Activated CD4-positive, CD25-positive, alpha-beta regulatory T cell treated with anti-CD3 and anti-CD28 coated beads, Interleukin-2, amount 50 U/mL, for 72 hours (primary cell): Measurements from ENCODE around the gene GOLT1B.
"Not testable (repeated sequence)": the region's sequence is repeated elsewhere in the genome, so short reads cannot be mapped to it uniquely, and the experiment has no call there.

Experiments
- DNase-seq: peaks from one replicate; pipeline ENCODE4 v3.0.0; 2021

The GOLT1B gene, protein sequence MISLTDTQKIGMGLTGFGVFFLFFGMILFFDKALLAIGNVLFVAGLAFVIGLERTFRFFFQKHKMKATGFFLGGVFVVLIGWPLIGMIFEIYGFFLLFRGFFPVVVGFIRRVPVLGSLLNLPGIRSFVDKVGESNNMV

DNA sequence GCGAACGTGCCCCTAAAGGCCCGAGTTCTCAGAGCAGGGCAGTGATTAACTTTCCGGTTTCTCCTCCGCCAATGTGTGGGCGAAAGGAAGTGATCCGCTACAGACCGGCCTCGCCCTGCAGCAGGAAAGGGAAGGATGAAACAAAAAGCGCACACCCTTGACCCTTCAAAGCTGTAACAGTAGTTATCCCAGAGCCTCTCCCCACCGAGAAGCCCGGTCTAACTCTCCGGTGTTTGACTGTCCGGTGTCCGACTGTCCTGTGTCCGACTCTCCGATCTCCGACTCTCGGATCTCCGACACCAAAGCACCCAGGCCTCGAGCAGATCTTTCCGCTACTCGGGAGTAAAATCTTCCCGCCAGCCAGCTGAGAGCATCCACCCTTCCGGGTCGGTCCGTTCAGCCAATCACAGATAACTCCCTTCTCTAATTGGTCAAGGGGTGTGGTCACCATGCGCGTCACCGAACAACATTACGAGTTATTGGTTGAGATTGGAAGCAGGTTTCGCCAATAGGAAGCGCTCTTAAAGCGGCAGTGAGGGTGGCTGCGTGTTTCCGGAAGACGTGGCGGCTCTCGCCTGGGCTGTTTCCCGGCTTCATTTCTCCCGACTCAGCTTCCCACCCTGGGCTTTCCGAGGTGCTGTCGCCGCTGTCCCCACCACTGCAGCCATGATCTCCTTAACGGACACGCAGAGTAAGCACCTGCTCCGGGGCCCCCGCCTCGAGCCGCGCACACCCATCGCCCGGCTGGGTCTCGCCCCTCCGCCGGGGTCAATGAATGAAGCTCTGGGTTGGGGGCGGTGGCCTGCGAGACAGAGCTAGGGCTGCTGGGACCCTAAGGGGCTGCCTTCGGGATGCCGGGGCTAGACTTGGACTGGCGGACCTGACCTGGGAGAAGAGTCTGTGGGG, at the start of gene GOLT1B, which contains the start of gene RECQL:
TSS of gene GOLT1B (plus strand) at position 532 of the 906 bp plus-strand sequence. CDS start at position 667, 135 bp downstream.
TSS of gene RECQL (minus strand) at position 378 of the 906 bp plus-strand sequence. CDS start 2,065 bp downstream, outside the sequence.
- DNase-seq, result peak; percentile 80

DNA sequence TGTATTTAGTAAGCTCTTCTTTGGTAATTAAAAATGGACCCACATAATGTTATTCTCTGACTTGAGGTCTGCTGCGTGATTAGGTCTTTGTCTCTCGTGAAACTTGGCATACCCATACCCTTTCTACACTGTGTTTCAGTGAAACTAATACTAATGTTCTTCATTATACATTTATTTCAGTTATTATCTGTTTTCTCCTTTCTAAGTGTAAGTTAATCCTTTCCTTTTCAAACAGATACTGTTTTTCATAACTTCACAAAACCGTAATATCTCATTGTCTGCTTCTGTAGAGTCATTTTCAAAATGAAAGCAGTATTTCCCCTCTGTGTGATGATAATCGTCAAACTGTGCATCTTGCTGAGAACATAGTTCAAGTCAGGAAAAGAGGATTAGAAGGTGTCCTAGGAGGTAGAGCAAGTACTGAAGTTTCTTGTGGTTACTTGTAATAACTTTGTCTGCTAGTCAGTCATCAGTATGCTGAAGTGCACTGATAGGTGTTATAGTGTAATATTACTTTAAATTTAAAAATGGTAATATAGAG, 48.2 kb upstream of the GOLT1B start:
- DNase-seq, result no peak

GRCh38 chr12:21456291-21456780, 45.3 kb upstream of the GOLT1B start:
- no peak for DNase-seq

GRCh38 chr12:21459474-21459873, 42.1 kb upstream of the GOLT1B start:
- no peak for DNase-seq

DNA sequence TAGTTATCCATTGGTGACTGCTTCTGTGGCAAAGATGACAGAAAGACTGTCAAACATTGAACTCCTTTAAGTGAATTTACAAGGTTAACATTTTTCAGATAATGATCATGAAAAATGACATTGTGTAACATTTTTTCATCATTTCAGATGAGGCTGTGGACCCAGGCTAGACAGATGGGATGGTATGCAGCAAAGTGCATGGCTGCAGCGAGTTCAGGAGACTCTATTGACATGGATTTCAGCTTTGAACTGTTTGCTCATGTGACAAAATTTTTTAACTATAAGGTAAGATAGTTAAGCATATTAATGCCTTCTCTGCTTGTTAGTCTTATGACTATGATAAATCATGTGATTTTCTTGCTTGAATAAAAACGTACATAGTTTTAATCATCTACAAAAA, 34.3 kb upstream of the GOLT1B start:
- DNase-seq, result not testable (repeated sequence)

GRCh38 chr12:21471294-21471693, 30.3 kb upstream of the GOLT1B start:
- DNase-seq, result no peak

- DNase-seq, result no peak
Observed at GRCh38 chr12:21472197-21472823, 29.3 kb upstream of the GOLT1B start.

DNA sequence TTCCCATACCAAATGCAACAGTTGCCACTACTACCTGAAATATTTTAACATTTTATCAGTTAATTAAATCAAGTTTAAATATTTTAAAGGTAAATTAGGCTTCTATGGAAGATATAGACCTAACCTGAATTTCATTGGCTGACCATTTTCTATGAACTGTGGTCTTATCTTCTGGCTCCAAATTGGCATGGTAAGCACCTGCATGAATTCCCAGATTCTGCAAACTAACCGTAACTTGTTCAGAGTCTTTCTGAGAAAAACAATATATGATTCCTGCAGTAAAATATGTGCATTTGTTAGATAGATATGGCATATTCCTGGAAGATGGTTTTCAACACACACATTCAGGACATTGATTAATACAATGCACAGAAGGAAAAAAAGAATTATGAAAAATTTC, 26.0 kb upstream of the GOLT1B start:
- no peak for DNase-seq

DNA sequence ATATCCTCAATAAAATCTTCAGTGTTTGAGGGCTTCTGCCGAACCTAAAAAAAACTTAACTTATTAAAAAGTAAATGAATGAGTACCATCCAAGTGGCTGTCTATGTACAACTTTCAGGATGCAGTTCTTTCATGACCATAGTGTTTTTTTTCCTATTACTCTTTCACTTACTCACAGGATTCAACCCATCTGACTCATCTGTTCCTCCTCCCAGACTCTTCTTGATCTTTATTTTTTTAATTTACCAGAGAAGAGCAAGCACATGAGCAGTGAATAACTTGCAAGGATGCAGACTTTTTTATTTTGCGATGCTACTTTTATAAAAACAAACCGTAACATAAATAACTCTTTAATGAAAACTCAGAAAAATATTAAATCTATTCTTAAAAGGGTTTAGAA, 24.6 kb upstream of the GOLT1B start:
- DNase-seq, result no peak

DNA sequence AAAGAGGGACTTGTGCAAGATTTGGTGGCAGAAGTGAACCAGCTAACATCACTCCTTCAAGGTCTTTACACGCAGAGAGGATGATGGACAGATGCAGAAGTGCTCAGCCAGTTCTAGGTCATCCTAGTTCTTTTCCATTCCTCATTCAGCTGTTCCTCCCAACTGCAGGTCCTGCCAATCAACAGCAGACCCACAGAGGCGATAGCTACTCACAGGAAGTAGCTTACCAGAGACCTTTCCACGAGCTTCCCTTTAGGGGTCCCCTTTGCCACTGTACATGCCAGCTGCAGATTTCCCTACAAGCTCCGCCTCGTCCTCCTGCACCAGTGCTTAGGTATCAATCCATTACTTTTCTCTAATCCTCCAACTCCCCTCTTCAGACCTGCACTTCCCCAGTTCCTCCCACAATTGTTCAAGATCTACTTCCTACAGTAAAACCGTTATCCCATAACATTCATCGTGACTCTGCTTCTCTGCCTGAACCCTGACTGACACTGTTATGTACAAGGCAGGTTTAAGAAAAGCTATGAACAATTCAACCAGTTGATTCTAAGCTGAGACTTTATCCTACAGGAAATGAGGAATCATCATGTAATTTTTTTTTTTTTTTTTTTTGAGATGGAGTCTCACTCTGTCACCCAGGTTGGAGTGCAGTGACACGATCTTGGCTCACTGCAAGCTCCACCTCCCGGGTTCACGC, 22.7 kb upstream of the GOLT1B start:
- no peak for DNase-seq

DNA sequence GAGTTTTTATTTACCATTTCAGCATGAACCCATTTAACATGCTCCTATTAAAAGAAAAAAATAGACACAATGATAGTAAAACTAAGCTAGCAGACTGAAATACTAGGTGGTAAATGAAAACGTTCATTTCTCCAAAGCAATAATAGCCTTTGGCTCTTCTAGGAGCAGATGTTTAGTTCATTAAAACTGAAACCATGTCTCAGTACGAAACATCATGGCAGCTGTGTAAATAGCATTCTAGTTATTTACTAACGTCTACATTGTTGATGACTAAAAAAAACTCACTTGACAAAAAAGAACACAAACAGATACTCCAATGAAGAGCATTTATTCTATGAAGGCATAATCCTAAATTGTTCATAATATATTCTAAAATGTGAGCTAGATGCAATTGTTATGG, 18.1 kb upstream of the GOLT1B start:
- no peak for DNase-seq

GRCh38 chr12:21485998-21486397, 15.6 kb upstream of the GOLT1B start:
- DNase-seq, result no peak

DNA sequence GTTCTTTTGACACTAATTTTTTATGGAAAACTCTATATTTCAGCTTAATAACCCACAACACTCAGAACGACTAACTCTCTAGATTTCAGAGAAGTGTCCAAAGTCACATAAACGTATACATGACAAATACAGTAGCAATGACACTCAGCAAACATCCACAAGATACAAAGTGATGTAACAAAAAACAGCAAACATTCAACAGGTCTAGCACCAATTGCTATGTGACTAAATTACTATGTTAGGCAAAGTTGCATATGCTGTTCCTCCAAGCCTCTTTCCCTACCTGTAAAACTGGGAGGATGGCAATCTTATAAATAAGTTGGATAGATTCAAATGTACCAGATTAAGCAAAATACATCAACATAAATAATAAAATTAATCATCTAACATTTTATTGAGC, 1.8 kb upstream of the GOLT1B start:
- no peak for DNase-seq

- DNase-seq, result no peak
Observed at GRCh38 chr12:21500786-21501257, 767 bp upstream of the GOLT1B start.

DNA sequence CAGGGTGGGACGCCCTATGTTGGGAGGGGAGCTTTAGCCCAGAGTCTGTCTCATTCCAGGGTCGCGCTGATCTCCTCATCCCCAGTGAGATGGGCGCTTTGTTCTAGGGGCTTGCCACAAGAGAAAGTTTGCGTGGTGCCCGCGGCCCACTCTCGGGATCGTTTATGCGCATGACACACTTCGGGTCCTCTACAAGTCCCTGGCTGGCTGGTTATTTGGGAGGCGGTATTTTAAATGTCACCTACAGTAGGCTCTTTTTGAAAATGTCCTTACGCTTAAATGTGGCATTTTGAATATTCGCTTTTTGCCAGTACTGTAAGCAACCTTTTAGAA, 541 bp downstream of the GOLT1B start:
- DNase-seq, result no peak

DNA sequence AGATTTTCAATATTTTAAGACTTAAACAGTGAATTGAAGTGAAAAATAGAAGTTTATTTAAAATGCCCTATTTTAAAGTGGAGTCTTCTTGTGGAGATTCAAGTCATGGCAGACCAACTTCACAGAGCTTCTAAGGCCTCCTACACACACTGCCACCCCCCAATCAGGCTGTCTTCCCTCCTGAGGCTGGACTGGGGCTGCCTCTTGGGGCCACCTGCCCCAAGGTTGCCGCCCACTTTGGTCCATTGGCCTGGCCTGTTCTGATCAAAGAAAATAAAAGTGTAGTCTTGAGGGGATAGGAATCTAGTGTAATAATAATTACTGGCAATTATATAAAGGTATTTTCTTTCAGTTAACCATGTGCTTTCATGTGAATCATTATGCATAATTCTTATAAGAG, 1.3 kb downstream of the GOLT1B start:
- DNase-seq, result no peak

DNA sequence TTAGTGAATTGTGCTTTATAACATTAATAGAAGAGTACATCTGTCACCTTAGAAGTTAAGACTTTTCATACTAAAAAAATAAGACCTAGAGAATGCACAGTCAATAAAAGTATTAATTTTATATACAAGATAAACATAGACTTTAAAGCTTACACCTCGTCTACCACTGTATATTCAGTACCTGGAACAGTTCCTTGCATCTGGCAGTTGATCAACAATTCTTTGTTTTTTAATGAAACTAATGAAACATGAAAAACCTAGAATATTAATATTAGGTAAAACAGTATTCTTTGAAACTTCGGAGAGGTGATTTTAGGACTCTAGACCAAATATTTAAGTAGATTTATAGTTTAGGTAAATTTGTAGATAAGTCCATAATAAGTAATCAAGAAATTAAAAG, 4.3 kb downstream of the GOLT1B start:
- no peak for DNase-seq

DNA sequence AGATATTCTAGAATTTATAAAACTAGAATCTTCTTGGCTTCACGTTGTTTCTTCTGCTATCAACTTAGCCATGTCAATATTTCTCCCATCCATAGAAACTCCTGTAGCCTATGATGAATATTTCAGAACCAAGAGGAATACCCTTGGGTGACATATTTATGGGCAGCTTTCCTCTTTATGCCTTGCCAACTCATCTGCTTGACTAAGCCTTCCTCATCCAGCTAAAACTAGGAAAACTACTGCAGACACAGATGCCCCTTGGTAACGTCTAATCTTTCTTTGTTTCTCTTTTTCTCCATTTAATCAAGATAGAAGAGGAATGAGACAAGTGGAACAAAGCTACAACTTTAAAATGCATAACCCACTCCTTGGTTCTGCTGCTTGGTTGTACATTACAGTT, 6.3 kb downstream of the GOLT1B start:
- no peak for DNase-seq

- DNase-seq, result no peak
Observed at GRCh38 chr12:21509768-21510167, 8.2 kb downstream of the GOLT1B start.

GRCh38 chr12:21516281-21516680, 14.7 kb downstream of the GOLT1B start:
- DNase-seq, result no peak

GRCh38 chr12:21518451-21518850, 16.9 kb downstream of the GOLT1B start:
- DNase-seq, result no peak

DNA sequence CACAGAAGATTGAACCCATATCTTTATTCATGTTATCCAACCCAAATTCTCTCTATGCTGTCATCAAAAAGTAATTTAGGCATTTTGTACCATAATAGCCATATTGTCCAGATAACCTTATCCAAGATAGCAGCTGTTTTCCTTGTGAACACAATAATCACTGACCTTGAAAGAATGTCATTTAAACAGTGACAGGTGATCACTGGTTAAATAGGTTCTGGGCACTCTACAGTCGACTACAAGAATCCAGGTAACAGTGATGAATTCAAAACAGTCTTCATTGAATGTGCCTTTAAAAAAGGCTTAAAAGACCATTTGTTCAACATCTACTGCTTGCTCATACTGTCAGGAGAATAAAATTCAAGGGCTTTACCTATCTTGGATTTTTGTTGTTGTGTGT, 20.0 kb downstream of the GOLT1B start:
- DNase-seq, result no peak

DNA sequence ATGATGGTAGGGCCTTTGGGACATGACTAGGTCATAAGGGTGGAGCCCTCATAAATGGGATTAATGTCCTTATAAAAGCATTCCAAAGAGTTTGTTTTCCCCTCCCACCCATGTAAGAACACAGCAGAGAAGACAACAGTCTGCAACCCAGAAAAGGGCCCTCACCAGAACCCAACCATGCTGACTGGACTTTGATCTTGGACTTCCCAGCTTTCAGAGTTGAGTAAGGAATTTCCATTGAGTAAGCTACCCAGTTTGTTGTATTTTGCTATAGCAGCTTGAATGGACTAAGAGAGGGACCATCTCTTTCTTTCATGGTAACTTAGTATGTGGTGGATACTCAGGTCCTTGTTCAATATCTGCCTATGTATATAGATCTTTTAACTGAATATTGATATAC, 21.6 kb downstream of the GOLT1B start:
- no peak for DNase-seq
